BLaER1 (cell line): ENCODE measurements around the gene RETREG1.

Experiments
- H3K27ac ChIP-seq: shearing (Covaris generic); formaldehyde crosslinking; 2 replicates; pipeline ENCODE4 v1.8.1; 2022
- H3K27me3 ChIP-seq: shearing (Covaris generic); formaldehyde crosslinking; 2 replicates; pipeline ENCODE4 v1.8.1; 2022
- H3K36me3 ChIP-seq: shearing (Covaris generic); formaldehyde crosslinking; 2 replicates; pipeline ENCODE4 v1.8.1; 2022
- H3K4me1 ChIP-seq: shearing (Covaris generic); formaldehyde crosslinking; 2 replicates; pipeline ENCODE4 v1.8.1; 2022
- H3K4me2 ChIP-seq: shearing (Covaris generic); formaldehyde crosslinking; 2 replicates; pipeline ENCODE4 v1.8.1; 2022
- H3K4me3 ChIP-seq: shearing (Covaris generic); formaldehyde crosslinking; 2 replicates; pipeline ENCODE4 v1.8.1; 2022
- H3K9ac ChIP-seq: shearing (Covaris generic); formaldehyde crosslinking; 2 replicates; pipeline ENCODE4 v1.8.1; 2022
- H3K9me3 ChIP-seq: shearing (Covaris generic); formaldehyde crosslinking; 2 replicates; pipeline ENCODE4 v1.8.1; 2022
- H4K20me1 ChIP-seq: shearing (Covaris generic); formaldehyde crosslinking; 2 replicates; pipeline ENCODE4 v1.8.1; 2022
- Cebpa-rat ChIP-seq: shearing (Covaris generic); IDR thresholded peaks from 2 replicates; pipeline ENCODE4 v1.8.1; 2022

RETREG1 gene

GRCh38 chr5:16589658-16590057 lies 27.1 kb downstream of the RETREG1 start:
- H3K4me1 ChIP-seq = no peaks in the 10 kb centered on the region
- H3K4me2 ChIP-seq = no peak overlapping the region
- no peak overlapping the region for H3K27ac ChIP-seq
- H3K9ac ChIP-seq = no peak overlapping the region
- H4K20me1 ChIP-seq = peaks cover 92% of the 10 kb centered on the region
- H3K4me3 ChIP-seq = no peak overlapping the region
- H3K9me3 ChIP-seq = peaks cover 12% of the 10 kb centered on the region
- no peak for TF ChIP-seq Cebpa-rat
- no peaks in the 10 kb centered on the region for H3K27me3 ChIP-seq
- peaks cover 60% of the 10 kb centered on the region for H3K36me3 ChIP-seq

GRCh38 chr5:16588434-16589214 lies 28.2 kb downstream of the RETREG1 start:
- no peak for TF ChIP-seq Cebpa-rat
- Histone ChIP-seq H3K4me3 (no peak overlapping the region), H3K4me1 (no peaks in the 10 kb centered on the region)

GRCh38 chr5:16586556-16586955 lies 30.2 kb downstream of the RETREG1 start:
- H4K20me1 ChIP-seq = peaks cover 79% of the 10 kb centered on the region
- peaks cover 46% of the 10 kb centered on the region for H3K36me3 ChIP-seq
- H3K9me3 ChIP-seq = peaks cover 3% of the 10 kb centered on the region; the same call in 1 of the 2 replicates
- H3K4me2 ChIP-seq = no peak overlapping the region
- H3K9ac ChIP-seq = no peak overlapping the region
- H3K4me3 ChIP-seq = no peak overlapping the region
- no peaks in the 10 kb centered on the region for H3K27me3 ChIP-seq
- H3K27ac ChIP-seq = no peak overlapping the region
- H3K4me1 ChIP-seq = no peaks in the 10 kb centered on the region
- no peak for TF ChIP-seq Cebpa-rat

More at GRCh38 chr5:16588434-16589214, 28.2 kb downstream of the RETREG1 start:
- Histone ChIP-seq H3K27ac (no peak overlapping the region), H4K20me1 (peaks cover 87% of the 10 kb centered on the region), H3K36me3 (peaks cover 52% of the 10 kb centered on the region), H3K9me3 (peaks cover 12% of the 10 kb centered on the region), H3K4me2 (no peak overlapping the region), H3K9ac (no peak overlapping the region), H3K27me3 (no peaks in the 10 kb centered on the region)

- Histone ChIP-seq H3K9me3 (peaks cover 3% of the 10 kb centered on the region), H3K27ac (no peak overlapping the region), H3K36me3 (peaks cover 45% of the 10 kb centered on the region), H3K4me2 (no peak overlapping the region), H3K9ac (no peak overlapping the region), H3K4me3 (no peak overlapping the region), H3K4me1 (no peaks in the 10 kb centered on the region), H4K20me1 (peaks cover 78% of the 10 kb centered on the region), H3K27me3 (no peaks in the 10 kb centered on the region)
- TF ChIP-seq Cebpa-rat = no peak
Observed at GRCh38 chr5:16585041-16585667, 31.6 kb downstream of the RETREG1 start.

- H3K27me3 ChIP-seq = no peaks in the 10 kb centered on the region
- H4K20me1 ChIP-seq = peaks cover 62% of the 10 kb centered on the region
- no peak overlapping the region for H3K9ac ChIP-seq
- H3K9me3 ChIP-seq = peaks cover 8% of the 10 kb centered on the region
- no peaks in the 10 kb centered on the region for H3K4me1 ChIP-seq
- H3K27ac ChIP-seq = no peak overlapping the region
- TF ChIP-seq Cebpa-rat = no peak
- peaks cover 27% of the 10 kb centered on the region for H3K36me3 ChIP-seq
- no peak overlapping the region for H3K4me2 ChIP-seq
- no peak overlapping the region for H3K4me3 ChIP-seq
Observed at GRCh38 chr5:16582081-16582480, 34.7 kb downstream of the RETREG1 start.

- Histone ChIP-seq H4K20me1 (peaks cover 48% of the 10 kb centered on the region), H3K27me3 (no peaks in the 10 kb centered on the region), H3K4me2 (no peak overlapping the region), H3K36me3 (peaks cover 25% of the 10 kb centered on the region), H3K9me3 (peaks cover 5% of the 10 kb centered on the region; the same call in 1 of the 2 replicates), H3K27ac (no peak overlapping the region), H3K4me1 (peaks cover 2% of the 10 kb centered on the region; the same call in 1 of the 2 replicates), H3K4me3 (no peak overlapping the region), H3K9ac (no peak overlapping the region)
- no peak for TF ChIP-seq Cebpa-rat
Observed at GRCh38 chr5:16580382-16580781, 36.4 kb downstream of the RETREG1 start.

- no peak overlapping the region for H3K4me3 ChIP-seq
Observed at GRCh38 chr5:16579142-16579847, 37.5 kb downstream of the RETREG1 start.

GRCh38 chr5:16578474-16578883 lies 38.3 kb downstream of the RETREG1 start:
- TF ChIP-seq Cebpa-rat = no peak
- no peaks in the 10 kb centered on the region for H3K27me3 ChIP-seq
- H3K4me3 ChIP-seq = no peak overlapping the region
- H3K4me1 ChIP-seq = peaks cover 14% of the 10 kb centered on the region
- H3K4me2 ChIP-seq = no peak overlapping the region
- H3K9ac ChIP-seq = no peak overlapping the region
- no peak overlapping the region for H3K27ac ChIP-seq
- peaks cover 43% of the 10 kb centered on the region for H4K20me1 ChIP-seq
- peaks cover 25% of the 10 kb centered on the region for H3K36me3 ChIP-seq
- H3K9me3 ChIP-seq = peaks cover 10% of the 10 kb centered on the region; the same call in 1 of the 2 replicates

More at GRCh38 chr5:16579142-16579847, 37.5 kb downstream of the RETREG1 start:
- H3K27me3 ChIP-seq = no peaks in the 10 kb centered on the region
- H3K36me3 ChIP-seq = peaks cover 25% of the 10 kb centered on the region
- no peak overlapping the region for H3K4me2 ChIP-seq
- H3K9me3 ChIP-seq = peaks cover 5% of the 10 kb centered on the region; the same call in 1 of the 2 replicates
- H3K27ac ChIP-seq = no peak overlapping the region
- H3K9ac ChIP-seq = no peak overlapping the region
- H4K20me1 ChIP-seq = peaks cover 43% of the 10 kb centered on the region
- H3K4me1 ChIP-seq = peaks cover 13% of the 10 kb centered on the region
- TF ChIP-seq Cebpa-rat = no peak

- Histone ChIP-seq H4K20me1 (peaks cover 37% of the 10 kb centered on the region), H3K4me3 (no peak overlapping the region), H3K4me2 (no peak overlapping the region), H3K36me3 (peaks cover 31% of the 10 kb centered on the region), H3K9me3 (peaks cover 13% of the 10 kb centered on the region; the same call in 1 of the 2 replicates), H3K9ac (no peak overlapping the region), H3K27ac (no peak overlapping the region), H3K4me1 (peaks cover 14% of the 10 kb centered on the region), H3K27me3 (no peaks in the 10 kb centered on the region)
- no peak for TF ChIP-seq Cebpa-rat
Observed at GRCh38 chr5:16577677-16578076, 39.1 kb downstream of the RETREG1 start.
